GM21526 (cell line): Measurements from ENCODE around the gene GSAP.

ENCODE experiments used
- ATAC-seq: cut with Tn5 transposase; IDR thresholded peaks from one replicate; pipeline ENCODE4 v1.9.1; 2021; ENCODE audit warnings: moderate library complexity; ENCODE audit not compliant: unreplicated experiment, low FRiP score

The GSAP gene

DNA sequence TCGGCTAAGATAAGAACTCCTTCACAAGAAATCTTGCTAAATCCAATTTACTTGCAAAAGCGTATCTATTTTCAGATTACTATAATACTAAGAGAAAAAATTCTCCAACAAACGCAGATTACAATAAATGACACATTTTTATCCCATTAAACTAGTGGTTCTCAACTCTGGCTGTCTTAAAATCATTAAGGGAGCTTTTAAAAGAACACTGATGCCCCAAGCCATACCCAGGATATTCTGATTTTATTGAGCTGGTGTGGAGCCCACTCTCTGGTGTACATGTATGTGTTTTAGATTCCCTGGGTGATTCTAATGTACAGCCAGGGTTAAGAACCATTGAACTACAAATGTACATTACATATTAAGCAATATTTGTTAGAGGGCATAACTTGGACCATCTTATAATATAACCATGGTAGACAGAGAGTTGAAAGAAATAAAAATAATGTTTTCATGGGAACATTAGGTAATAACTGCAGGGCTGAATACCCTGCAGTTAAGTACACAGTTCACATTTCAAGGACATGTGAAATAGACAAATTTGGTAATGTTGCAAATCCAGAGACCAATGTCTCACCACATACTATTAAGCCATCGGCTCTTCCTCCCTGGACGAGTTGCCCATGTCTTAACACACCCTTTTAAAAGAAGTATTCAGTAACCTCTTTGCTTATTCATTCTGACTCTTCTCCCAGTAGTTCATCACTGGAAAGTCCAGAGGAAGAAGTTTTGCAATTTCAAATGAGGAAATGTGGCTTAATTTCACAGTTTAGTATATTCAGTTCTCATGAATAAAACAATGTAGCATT, 6.2 kb downstream of the GSAP start:
- ATAC-seq = no peak

DNA sequence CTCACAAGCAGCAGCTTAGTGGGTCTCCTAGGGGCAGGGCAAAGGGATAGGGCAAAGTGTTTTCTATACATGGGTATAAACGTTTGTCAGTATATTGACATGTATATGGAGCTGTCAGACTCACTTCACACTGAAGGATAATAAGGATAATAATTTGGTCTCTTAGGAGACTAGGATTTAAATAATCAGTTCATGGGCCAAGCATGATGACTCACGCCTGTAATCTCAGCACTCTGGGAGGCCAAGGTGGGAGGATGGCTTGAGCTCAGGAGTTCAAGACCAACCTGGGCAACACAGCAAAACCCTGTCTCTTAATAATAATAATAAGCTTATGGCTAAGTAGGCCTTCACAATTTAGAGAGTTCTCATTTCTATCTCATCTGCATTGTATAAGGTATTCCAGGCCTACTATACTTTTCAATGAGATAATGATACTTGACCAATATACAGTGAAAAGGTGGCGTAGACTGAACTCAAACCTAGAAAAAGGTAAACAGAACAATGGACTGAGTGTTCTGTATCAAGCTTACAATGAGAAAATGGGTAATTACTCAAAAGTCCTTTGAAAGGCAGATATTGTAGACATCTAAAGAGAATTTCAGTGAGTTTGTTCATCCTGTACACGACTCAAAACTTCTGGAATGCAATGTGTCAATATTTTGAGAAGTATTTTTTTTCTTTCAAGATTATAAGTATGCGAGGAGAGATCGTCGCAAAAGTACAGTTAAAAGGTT, 7.0 kb downstream of the GSAP start:
- ATAC-seq = no peak

DNA sequence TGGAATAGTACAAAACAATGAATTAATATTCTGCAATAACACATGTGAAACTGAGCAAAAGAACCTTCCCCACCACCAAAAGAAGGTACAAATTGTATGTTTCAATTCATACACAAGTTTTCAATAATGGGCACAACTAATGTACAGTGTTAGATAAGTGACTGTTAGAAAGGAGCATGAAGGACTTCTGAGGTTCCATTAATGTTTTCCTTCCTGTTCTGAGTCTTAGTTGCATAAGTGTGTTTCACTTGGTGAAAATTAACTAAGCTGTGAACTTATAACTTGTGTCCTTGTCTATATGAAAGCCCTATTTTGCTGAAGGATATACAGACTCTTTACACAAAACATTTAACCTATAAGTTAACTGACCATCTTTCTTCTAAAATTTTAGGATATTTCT, 8.2 kb downstream of the GSAP start:
- ATAC-seq = no peak

DNA sequence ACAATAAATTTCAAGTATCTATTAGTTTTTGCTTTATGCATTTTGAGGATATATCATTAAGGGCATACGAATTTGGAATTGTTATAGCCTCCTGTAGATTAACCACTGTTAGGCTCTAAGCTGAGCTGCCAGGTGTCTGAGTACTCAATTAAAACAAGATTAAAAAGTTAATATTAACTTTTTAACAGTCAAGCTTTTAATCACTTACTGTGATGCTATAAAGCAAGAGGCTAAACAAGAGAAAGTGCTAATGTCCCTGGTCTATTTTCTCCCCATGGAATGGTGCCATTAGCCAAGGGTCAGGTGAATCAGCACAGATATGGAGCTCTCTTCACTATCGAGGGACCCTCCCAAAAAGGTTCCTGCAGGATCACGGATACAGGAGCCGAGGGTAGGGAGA, 9.7 kb downstream of the GSAP start:
- no peak for ATAC-seq

DNA sequence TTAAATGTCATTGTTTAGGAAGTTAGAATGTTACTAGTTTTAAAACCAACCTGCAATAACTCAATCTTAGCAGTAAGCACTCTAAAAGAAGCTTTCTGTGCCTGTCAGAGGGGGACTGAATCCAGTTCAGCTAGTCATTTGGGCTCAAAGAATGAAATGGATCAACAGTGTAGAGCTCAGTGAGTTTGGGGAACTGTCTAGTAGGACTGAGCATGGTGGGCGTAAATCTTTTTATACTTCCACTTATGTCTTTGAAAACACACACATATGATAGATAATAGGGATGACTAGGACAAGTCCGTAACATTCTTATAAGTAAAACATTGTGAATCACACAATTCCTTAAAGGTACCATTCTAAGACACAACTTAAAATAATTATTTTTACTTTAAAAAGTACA, 11.5 kb downstream of the GSAP start:
- no peak for ATAC-seq

DNA sequence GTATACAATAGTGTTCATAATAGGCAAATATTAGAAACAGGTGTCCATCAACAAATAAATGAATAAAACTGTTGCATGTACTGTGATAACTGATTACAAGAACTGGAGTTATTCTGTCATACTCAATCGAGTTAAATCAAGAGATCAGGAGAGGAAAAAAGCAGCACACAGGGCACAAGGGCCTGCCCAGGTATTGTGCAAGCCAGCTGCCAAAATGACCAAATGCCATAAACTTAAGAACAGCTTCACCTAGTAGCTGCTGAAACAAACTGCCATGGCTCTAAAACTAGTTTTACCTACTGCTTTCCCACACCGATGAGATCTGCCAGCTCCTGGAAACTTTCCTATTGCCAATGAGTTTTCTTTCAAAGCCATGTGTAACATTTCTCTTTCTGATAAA, 12.2 kb downstream of the GSAP start:
- ATAC-seq = no peak

DNA sequence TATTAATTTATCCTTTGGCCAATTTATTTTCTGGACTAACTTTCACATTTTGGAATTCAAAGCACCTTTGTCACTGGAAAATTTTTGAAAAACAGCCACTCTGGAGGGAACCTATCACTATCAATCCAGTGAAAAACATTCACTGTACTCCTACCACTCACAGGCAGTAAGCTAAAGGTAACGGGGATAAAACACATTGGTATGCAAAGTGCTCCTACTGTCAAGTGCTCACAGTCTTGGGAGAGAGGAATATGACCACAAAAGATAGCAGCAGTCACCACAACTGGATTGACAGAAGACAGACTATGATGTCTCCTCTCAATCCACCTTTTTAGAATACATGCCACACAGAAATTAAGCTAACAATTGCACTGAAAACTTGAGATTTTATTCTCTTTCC, 13.3 kb downstream of the GSAP start:
- ATAC-seq = no peak

DNA sequence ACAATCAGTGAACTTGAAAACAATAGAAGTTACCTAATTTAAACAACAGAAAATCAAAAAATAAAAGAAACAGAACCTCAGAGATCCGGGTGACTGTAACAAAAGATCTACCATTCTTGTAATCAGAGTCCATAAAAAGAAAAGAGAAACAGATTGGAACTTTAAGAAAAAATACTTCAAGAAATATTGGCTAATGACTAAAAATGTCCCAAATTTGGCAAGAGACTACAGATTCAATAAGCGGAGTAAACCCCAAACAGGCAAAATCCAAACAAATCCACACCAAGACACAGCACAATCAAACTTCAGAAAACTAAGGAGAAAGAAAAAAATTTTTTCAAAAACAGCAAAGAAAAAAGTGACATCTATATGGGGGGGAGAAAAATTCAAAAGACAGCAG, 15.1 kb downstream of the GSAP start:
- no peak for ATAC-seq

DNA sequence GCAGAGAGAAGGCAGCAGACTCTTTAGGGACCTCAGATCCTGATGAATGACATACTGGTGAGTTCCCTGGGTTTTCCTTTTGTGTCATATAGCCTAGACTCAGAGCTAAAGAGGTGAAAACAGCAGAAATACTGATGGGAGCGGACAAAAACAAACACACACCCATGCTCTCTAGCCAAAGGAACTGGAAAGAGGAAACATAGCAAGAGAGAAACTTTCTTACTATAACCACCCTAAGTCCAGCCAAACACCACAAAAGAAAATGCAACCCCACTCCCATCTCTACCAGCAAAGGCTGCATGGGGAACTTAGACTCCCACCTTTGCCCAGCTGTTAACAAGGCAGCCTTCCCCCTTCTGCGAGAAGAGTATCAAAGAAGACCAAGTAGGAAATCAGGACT, 16.3 kb downstream of the GSAP start:
- ATAC-seq = no peak

DNA sequence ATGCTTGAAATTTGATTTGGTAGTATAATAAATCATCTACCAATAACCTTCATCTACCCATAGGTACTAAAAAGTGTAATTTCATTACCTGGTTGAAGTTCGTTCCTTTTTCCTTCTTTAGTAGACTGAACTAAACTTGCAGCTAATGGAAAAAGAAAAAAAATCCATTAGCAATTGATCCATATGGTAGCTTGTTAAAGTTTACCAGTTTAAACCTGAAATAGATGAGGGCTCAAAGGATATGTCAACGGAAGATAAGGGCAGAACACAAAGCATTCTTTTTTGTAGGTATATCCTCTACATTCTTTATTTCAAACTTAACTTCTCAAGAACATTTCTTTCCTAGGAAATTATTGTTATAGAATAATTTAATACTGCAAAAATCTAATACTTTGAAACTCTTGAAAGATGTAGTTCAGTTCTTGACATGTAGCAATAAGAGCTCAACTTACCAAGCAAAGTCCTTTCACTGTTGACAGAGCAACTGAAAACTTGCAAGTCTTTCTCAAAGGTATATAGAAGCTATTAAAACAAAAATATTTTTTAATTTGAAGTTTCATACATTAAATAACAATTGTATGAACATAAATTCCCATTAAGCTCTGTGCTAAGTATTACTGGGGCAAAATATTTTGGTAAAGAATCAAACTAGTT, 19.1 kb downstream of the GSAP start:
- ATAC-seq = no peak

DNA sequence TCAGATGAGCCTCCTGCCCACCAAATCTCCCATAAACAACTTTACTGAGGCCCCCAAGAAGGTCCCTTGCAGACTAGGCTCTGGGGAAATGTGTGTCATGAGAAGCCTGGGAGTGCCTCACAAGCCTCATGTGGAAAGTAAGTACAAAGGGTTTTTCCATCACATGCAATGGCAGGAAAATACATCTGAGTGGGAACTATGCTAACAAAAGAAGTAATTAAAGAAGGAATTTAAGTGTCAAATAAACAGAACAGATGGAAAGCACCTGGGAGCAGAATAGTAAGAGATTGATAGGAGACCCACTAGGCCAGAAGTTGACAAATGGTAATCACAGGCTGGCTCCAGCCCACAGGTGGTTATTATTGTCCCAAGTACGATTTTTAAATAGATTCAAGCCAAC, 20.5 kb downstream of the GSAP start:
- ATAC-seq = no peak

DNA sequence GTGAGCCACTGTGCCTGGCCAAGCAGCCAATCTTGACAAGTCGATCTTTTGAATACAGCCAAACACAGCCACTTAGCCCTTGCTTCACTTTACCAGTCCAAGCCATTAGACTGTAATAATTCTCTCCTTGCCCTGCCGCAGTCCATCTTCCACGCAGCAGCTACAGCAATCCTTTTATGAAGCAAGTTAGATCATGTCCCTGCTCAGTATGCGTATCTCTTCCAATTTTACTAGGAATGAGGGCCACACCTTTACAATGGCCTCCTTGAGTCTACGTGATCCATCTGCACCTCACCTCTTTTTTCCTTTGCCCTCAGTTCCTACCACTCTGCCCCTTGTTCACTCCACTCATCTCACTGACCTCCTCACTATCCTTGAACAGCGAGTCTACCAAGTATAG, 22.2 kb downstream of the GSAP start:
- no peak for ATAC-seq

DNA sequence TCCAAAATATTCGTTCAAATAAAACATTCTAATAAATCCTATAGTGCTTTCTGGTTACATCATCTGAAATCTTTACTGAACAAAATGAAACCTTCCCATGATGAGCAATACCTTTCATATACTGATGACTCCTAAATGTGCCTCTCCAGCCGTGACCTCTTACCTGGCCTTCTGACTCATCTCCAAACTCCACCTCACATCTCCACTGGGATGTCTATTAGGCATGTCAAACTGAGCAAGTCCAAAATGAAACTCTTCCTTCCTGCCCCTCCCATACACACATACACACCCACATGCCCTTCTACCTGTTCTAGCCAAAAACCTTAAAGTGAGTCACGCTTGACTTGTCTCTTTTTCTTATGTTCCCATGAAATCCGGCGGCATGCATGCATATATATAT, 22.9 kb downstream of the GSAP start:
- ATAC-seq = peak; percentile 88

DNA sequence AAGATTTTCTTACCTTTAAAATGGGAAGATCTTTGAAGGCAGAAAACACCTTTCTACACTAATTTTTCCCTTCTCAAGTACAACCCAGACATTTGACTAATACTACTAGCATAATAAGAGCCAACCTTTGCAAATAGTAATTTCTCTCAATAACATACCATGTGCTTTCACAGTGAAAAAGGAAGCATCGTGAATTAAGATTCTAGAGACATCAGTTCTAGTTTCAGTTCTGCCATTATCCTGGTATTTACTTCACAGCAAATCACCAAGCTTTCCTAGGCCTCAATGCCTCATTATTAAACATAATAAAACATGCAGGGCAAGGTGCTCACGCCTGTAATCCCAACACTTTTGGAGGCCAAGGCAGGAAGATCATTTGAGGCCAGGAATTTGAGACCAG, 24.9 kb downstream of the GSAP start:
- no peak for ATAC-seq

DNA sequence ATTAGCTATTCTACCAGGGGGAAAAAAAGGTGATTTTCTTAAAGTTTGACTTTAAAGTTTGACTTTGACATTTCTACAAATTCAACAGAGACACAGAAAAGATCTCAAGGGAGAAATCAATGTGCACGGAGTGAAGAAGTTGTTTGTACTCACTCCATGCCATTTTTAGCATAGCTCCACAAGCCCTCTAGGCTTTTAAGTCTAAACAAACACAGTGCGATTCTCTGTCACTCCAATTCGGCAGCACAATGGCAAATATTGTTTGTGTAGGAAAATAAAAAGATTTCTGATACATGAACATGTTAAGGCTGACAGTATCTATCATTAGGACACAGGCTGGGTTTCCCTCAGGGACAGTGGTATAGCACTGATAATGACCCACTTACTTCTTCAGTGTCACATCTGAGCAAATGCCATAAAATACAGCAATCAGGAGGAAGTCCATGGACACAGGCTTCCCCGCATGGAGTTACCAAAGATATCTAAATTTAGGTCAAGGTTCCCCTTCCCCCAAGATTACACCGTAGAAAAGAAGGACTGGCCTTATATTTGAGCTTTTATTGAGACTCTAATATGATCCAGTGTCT, 28.0 kb downstream of the GSAP start:
- no peak for ATAC-seq

DNA sequence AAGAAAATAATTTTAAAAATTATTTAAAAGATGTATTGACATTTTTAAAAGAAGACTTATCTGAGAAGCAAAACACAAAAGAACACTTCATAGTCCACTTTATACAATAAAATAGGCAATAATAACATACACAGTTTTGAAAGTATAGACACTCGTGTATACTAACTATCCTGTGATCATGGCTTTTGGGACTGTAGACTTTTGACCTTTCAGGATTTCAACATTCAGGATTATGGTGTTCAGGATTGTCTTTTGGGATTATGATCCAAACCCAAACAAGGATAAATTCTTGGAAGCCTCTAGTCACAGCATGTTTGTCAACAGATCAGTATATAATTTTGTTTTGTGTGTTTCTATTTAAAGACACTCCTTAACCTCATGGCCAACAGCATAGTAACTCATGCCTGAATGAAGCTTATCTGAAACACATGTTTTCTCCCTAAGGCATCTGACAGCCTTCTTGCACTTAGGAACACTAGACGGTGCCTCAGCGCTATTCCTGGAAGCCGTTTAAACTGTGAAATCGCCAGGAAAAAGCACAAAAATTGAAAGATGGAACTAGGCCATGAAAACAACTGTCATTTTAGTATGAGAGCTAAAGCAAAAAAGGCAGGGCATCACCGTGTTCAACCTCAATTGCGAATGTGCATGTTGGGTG, 29.9 kb downstream of the GSAP start:
- no peak for ATAC-seq

DNA sequence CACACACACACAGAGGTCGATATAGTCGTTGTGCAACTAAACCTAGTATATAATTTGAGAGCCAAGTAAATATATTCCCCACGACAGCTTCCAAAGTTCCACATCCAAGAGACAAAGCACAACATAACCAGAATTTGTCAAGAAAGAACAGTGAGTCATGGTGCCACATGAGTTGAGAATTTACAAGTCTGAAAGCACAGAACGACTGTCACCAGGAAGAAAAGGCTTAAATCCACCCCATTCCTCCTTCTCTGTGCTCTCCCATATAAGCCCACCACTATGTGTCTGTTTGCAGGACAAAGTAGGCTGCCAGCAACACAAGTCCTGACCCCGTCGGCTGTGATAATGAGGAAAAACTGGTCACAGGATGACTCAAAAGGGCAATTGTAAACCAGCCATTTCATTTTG, 32.8 kb downstream of the GSAP start:
- ATAC-seq = no peak

DNA sequence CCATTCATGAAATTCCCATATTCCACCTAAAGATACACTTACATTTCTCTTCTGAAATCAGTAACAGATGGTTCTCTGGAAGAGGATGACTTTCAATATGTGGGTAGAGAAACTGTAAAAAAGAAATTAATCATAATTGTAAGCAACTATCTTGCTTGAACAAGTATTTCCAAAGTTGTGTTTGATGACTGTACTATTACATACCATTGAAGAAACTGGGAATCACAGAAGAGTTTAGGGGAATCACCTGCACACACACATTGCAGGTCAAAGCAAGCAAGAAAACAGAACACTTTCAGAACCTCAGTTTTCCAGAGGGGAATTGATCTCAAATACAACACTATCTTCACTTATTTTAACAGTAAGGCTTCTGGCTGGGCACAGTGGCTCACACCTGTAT, 33.6 kb downstream of the GSAP start:
- ATAC-seq = no peak

DNA sequence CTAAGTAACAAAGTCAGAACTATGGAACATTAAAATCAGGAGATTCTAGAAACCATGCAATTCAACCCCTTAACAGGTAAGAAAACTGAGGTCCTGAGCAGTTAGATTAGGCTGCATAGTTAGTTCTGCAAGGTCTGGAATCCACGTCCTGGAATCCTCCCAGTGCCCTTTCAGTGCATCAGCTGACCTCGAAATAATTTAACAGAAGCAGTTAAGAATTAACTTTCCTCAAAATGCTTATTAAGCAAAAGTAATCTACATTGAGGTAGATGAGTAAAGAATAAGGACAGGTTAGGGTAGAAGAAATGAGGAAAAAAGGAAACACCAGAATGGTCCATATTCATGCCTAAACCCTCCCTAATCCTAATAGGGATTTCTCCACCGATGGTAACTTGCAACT, 37.6 kb downstream of the GSAP start:
- no peak for ATAC-seq

DNA sequence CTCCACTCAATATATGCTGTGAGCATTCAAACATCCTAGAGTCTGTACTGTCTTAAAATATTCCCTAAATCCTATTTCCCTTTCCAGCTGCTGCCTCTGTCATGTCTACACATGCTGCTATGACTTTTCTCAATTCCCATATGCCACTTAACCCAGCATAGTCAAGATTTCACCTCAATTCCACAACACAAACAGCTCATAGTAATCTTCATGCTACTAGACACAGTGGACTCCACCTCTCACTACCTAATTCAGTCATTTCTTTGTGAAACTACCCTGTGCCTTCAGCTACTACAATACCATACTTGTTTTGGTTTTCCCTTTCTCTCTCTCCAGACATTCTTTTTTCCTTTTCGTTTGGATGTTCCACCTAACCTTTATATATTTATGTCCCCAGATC, 45.5 kb downstream of the GSAP start:
- ATAC-seq = no peak

DNA sequence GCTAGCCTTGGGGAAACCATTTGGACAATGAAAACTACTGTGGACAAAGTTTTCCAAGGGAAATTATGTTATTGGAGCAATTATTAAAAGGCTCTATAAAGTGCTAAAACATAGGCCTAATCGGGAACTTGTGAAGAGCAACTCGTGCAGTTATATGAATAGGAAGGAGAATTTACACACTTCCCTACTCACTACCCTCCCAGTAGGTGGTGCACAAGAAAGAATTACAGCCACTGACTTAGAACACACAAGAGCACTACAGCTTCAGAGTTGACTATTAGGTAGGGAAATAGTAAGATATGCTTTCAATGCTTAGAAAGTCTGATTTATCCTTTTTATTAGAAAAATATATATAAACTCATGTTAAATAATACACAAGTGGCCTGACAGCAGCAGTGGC, 47.2 kb downstream of the GSAP start:
- no peak for ATAC-seq
